IMR-90 (cell line): ENCODE results near the gene FITM1. TPM values are rescaled to one million over a fixed set of nuclear protein-coding genes. Genes with fewer than 3 reads are reported as not detected.
A peak's percentile ranks its signal among the peaks of the same experiment; 100 is the strongest.

ENCODE experiments used
- ATAC-seq: fragments of 200-7000 bp; cut with Tn5 transposase; 2 replicates; pipeline ENCODE4 v1.9.1; 2020; ENCODE audit warnings: low read depth, mild to moderate bottlenecking, moderate library complexity
- BruUV-seq: library from RNA; stranded (reverse); fragments of 400-500 nt; replicated peaks from 2 replicates; lab custom pipeline; 2021; lab: Mats Ljungman, UMichigan
- CTCF ChIA-PET: fragments of 300-600 bp; formaldehyde crosslinking; extraction: SDS; loops from one replicate; lab custom pipeline; 2021; ENCODE audit warnings: antibody characterized with exemption; lab: Yijun Ruan, JAX
- POLR2A ChIA-PET: fragments of 300-600 bp; sonication (Branson Sonifier 250); formaldehyde crosslinking; loops from one replicate; lab custom pipeline; 2022; ENCODE audit warnings: antibody characterized with exemption; ENCODE audit not compliant: unreplicated experiment; lab: Charles Lee
- DNase-seq: peaks from one replicate; pipeline ENCODE4 v3.0.0; 2013
- H2AFZ ChIP-seq: replicated peaks from 2 replicates; pipeline ENCODE3; 2013; ENCODE audit warnings: low read length, mild to moderate bottlenecking; ENCODE audit not compliant: poor library complexity
- H2AK5ac ChIP-seq: 2 replicates; pipeline ENCODE4 v1.6.1; 2013; ENCODE audit warnings: low read depth, low read length, inconsistent platforms
- H2AK9ac ChIP-seq: replicated peaks from 2 replicates; pipeline ENCODE3; 2013; ENCODE audit warnings: mild to moderate bottlenecking, low read depth, low read length, moderate library complexity; ENCODE audit not compliant: poor library complexity
- H2BK120ac ChIP-seq: 2 replicates; pipeline ENCODE4 v1.6.1; 2013; ENCODE audit warnings: low read depth, low read length, inconsistent platforms
- H2BK15ac ChIP-seq: 3 replicates; pipeline ENCODE4 v1.6.1; 2013; ENCODE audit warnings: low read depth, low read length, inconsistent platforms
- H2BK20ac ChIP-seq: 2 replicates; pipeline ENCODE4 v1.6.1; 2013; ENCODE audit warnings: low read depth, mild to moderate bottlenecking, inconsistent platforms, low read length, moderate library complexity
- H2BK5ac ChIP-seq: 2 replicates; pipeline ENCODE4 v1.6.1; 2013; ENCODE audit warnings: mild to moderate bottlenecking, low read depth, low read length, inconsistent platforms; ENCODE audit not compliant: poor library complexity, severe bottlenecking
- H3K14ac ChIP-seq: replicated peaks from 2 replicates; pipeline ENCODE4 v1.6.1; 2013; ENCODE audit warnings: low read depth, low read length, inconsistent platforms
- H3K18ac ChIP-seq: 2 replicates; pipeline ENCODE4 v1.6.1; 2013; ENCODE audit warnings: low read depth, low read length, control low read depth
- H3K23ac ChIP-seq: 2 replicates; pipeline ENCODE4 v1.6.1; 2013; ENCODE audit warnings: low read depth, low read length, inconsistent platforms
- H3K27ac ChIP-seq: 2 replicates; pipeline ENCODE4 v1.5.1; 2013; ENCODE audit warnings: mild to moderate bottlenecking, control low read depth, low read length; ENCODE audit not compliant: insufficient read depth
- H3K27me3 ChIP-seq: 2 replicates; pipeline ENCODE4 v1.6.1; 2013; ENCODE audit warnings: low read length; ENCODE audit not compliant: control insufficient read depth, insufficient read depth
- H3K36me3 ChIP-seq: 2 replicates; pipeline ENCODE4 v1.6.1; 2013; ENCODE audit warnings: low read length, mixed read lengths; ENCODE audit not compliant: control insufficient read depth, insufficient read depth
- H3K4ac ChIP-seq: 2 replicates; pipeline ENCODE4 v1.6.1; 2013; ENCODE audit warnings: low read depth, low read length, inconsistent platforms
- H3K4me1 ChIP-seq: 2 replicates; pipeline ENCODE4 v1.6.1; 2013; ENCODE audit warnings: low read length, mixed read lengths; ENCODE audit not compliant: control insufficient read depth, insufficient read depth
- H3K4me2 ChIP-seq: 2 replicates; pipeline ENCODE4 v1.6.1; 2013; ENCODE audit warnings: low read depth, mild to moderate bottlenecking, control low read depth, low read length, moderate library complexity
- H3K4me3 ChIP-seq: 2 replicates; pipeline ENCODE4 v1.5.1; 2013; ENCODE audit warnings: low read depth, mild to moderate bottlenecking, control low read depth, low read length, moderate library complexity; ENCODE audit not compliant: insufficient read depth
- H3K56ac ChIP-seq: 2 replicates; pipeline ENCODE4 v1.6.1; 2013; ENCODE audit warnings: low read length, inconsistent platforms; ENCODE audit not compliant: insufficient read depth; ENCODE audit errors: extremely low read depth
- H3K79me1 ChIP-seq, 2 experiments: 2 replicates each; pipeline ENCODE4 v1.6.1; 2013; ENCODE audit warnings: low read length in 2 of 2, inconsistent platforms in 1 of 2, low read depth in 1 of 2
- H3K9ac ChIP-seq: 2 replicates; pipeline ENCODE4 v1.6.1; 2013; ENCODE audit warnings: low read depth, low read length, control low read depth
- H3K9me1 ChIP-seq: 2 replicates; pipeline ENCODE4 v1.6.1; 2013; ENCODE audit warnings: low read length, inconsistent platforms; ENCODE audit not compliant: insufficient read depth
- H3K9me3 ChIP-seq: 2 replicates; pipeline ENCODE4 v1.6.1; 2013; ENCODE audit warnings: low read length; ENCODE audit not compliant: control insufficient read depth, insufficient read depth
- H4K20me1 ChIP-seq: 2 replicates; pipeline ENCODE4 v1.6.1; 2013; ENCODE audit warnings: low read length, inconsistent platforms; ENCODE audit not compliant: insufficient read depth
- H4K5ac ChIP-seq: 2 replicates; pipeline ENCODE4 v1.6.1; 2013; ENCODE audit warnings: mild to moderate bottlenecking, low read depth, low read length, control low read depth
- H4K8ac ChIP-seq, 2 experiments: 2 replicates each; pipeline ENCODE4 v1.6.1; 2013; ENCODE audit warnings: low read depth in 2 of 2, low read length in 2 of 2, control low read depth in 1 of 2, inconsistent platforms in 1 of 2
- H4K91ac ChIP-seq: 2 replicates; pipeline ENCODE4 v1.6.1; 2013; ENCODE audit warnings: low read depth, low read length, inconsistent platforms; ENCODE audit not compliant: insufficient read depth
- CEBPB ChIP-seq: IDR thresholded peaks from 2 replicates; pipeline ENCODE4 v1.6.1; 2012; ENCODE audit warnings: low read depth, low read length, improper control_type of control experiment
- ELK1 ChIP-seq: fragments of 150-350 bp; IDR thresholded peaks from 2 replicates; pipeline ENCODE4 v1.6.1; 2016; ENCODE audit warnings: low read depth, mild to moderate bottlenecking, low read length, moderate library complexity, borderline replicate concordance
- FOS ChIP-seq: fragments of 150-350 bp; IDR thresholded peaks from 2 replicates; pipeline ENCODE4 v1.6.1; 2016; ENCODE audit warnings: low read depth, low read length
- MXI1 ChIP-seq: IDR thresholded peaks from 2 replicates; pipeline ENCODE4 v1.6.1; 2012; ENCODE audit warnings: low read depth, mild to moderate bottlenecking, low read length, moderate library complexity, borderline replicate concordance
- POLR2A ChIP-seq: IDR thresholded peaks from 2 replicates; pipeline ENCODE4 v1.6.1; 2012; ENCODE audit warnings: mild to moderate bottlenecking, low read depth, low read length
- RCOR1 ChIP-seq: IDR thresholded peaks from 2 replicates; pipeline ENCODE4 v1.6.1; 2012; ENCODE audit warnings: mild to moderate bottlenecking, low read length, improper control_type of control experiment; ENCODE audit not compliant: insufficient replicate concordance
- SMC3 ChIP-seq: fragments of 150-350 bp; IDR thresholded peaks from 2 replicates; pipeline ENCODE4 v1.6.1; 2016; ENCODE audit warnings: low read depth, mild to moderate bottlenecking, antibody characterized with exemption, low read length, moderate library complexity
- WGBS, 2 experiments: methylation state at CpG; one replicate each; pipeline versions ENCODE4 v1.1.5 to v1.1.7; 2013; ENCODE audit warnings: missing lambda C conversion rate in 2 of 2; ENCODE audit not compliant: insufficient read length in 1 of 2; ENCODE audit errors: extremely low coverage in 2 of 2; 5-methylcytosine and 5-hydroxymethylcytosine counted together
- dilution Hi-C: fragments of 300-500 bp; cut with HindIII; formaldehyde crosslinking; loops from one replicate; pipeline ENCODE4 v1.14.3; 2018; ENCODE audit warnings: low sequenced_read_pairs; ENCODE audit not compliant: unreplicated experiment
- in situ Hi-C: fragments of 300-500 bp; cut with MboI; formaldehyde crosslinking; loops from 3 replicates; pipeline ENCODE4 v1.14.3; 2019; ENCODE audit warnings: low sequenced_read_pairs, inconsistent platforms, mixed read lengths
- intact Hi-C: fragments of 100-400 bp; cut with micrococcal nuclease; formaldehyde crosslinking; loops from 2 replicates; pipeline ENCODE4 v1.10.0; 2022
- polyA plus RNA-seq, 3 experiments: library from polyadenylated mRNA; depleted of rRNA; stranded (reverse); fragments of >200 nt; gene quantifications; 2 replicates each; pipeline ENCODE4 v1.2.3, GENCODE V29; 2012; ENCODE audit warnings: low replicate concordance in 1 of 3
- total RNA-seq: library from RNA; depleted of rRNA; stranded (reverse); fragments of >200 nt; gene quantifications from 2 replicates; pipeline ENCODE4 v1.2.3, GENCODE V29; 2012

Gene FITM1
- total and polyA plus RNA-seq, 2 of the 4 experiments (the other 2 are of a cell fraction) = not detected

GRCh38 chr14:24172871-24173281, 42.4 kb downstream of the FITM1 start:
- Histone ChIP-seq H3K27ac (no peak overlapping the region), H3K18ac (no peak overlapping the region), H4K5ac (no peak overlapping the region), H3K4me3 (no peak overlapping the region), H2AK5ac (no peak overlapping the region), H3K36me3 (peaks cover 29% of the 10 kb centered on the region), H2AK9ac (peak overlapping the region; percentile 13), H2AFZ (no peak overlapping the region), H4K20me1 (no peaks in the 10 kb centered on the region), H3K79me1 (no peaks in the 10 kb centered on the region), H3K9me3 (no peaks in the 10 kb centered on the region), H2BK20ac (no peak overlapping the region), H3K27me3 (no peaks in the 10 kb centered on the region), H3K56ac (no peak overlapping the region), H3K4ac (no peak overlapping the region), H3K14ac (no peak overlapping the region), H4K8ac (no peak overlapping the region), H3K9ac (no peak overlapping the region), H3K23ac (no peak overlapping the region), H2BK120ac (no peak overlapping the region), H3K4me1 (no peaks in the 10 kb centered on the region), H3K9me1 (no peaks in the 10 kb centered on the region), H2BK5ac (no peak overlapping the region), H3K4me2 (no peak overlapping the region), H4K91ac (no peak overlapping the region), H2BK15ac (no peak overlapping the region)
- intact Hi-C loops = no loop called here
- TF ChIP-seq CEBPB (no peak), ELK1 (no peak), FOS (no peak), SMC3 (no peak), POLR2A (no peak), MXI1 (no peak), RCOR1 (no peak)
- dilution Hi-C loops = no loop called here
- no TSS peak for BruUV-seq
- 70% methylated on average over 6 of the region's 20 CpGs; no CpG with 5 or more reads in 1 of the 2 experiments for WGBS, 2 experiments
- ChIA-PET CTCF (no interaction called here), POLR2A (no interaction called here)
- DNase-seq (no peak), ATAC-seq (no peak)
- in situ Hi-C loops = no loop called here
